ENCODE results near the gene ACOX3. TPM values are rescaled to one million over a fixed set of nuclear protein-coding genes. Genes with fewer than 3 reads are reported as not detected.

The ACOX3 gene
- total and polyA plus RNA-seq, 11 donors = 16.9 to 51.6 (median 24.1) TPM

DNA sequence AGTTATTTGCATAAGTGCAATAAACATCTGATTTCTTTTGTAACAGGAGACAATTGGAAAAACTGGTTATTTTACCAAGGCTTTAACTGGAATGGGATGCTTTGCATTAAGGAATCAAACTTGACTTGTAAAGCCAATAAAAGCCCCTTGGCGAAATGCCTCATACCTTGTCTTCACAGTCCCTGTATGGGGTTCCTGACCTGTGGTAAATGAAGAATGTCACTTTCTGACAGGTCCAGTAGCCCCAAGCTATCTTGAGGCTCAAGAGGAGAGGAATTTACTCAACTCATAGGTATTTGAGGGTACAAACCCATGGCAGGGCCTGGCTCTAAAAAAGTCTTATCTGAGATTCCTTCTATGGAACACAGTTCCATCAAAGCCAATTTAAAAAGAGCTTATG is 78.0 kb downstream of the ACOX3 start:
- Histone ChIP-seq H3K36me3 (peaks cover 0 to 26% (median 20%) of the 10 kb centered on the region in 9 donors), H3K4me1 (peaks cover 0 to 21% (median 0%) of the 10 kb centered on the region in 12 donors), H3K9me3 (peaks cover 0 to 11% (median 0%) of the 10 kb centered on the region in 12 donors), H3K4me3 (no peak overlapping the region), H3K27me3 (no peaks in the 10 kb centered on the region), H3K27ac (no peak overlapping the region)
- ATAC-seq = no peak
- TF ChIP-seq, protein P1, sequence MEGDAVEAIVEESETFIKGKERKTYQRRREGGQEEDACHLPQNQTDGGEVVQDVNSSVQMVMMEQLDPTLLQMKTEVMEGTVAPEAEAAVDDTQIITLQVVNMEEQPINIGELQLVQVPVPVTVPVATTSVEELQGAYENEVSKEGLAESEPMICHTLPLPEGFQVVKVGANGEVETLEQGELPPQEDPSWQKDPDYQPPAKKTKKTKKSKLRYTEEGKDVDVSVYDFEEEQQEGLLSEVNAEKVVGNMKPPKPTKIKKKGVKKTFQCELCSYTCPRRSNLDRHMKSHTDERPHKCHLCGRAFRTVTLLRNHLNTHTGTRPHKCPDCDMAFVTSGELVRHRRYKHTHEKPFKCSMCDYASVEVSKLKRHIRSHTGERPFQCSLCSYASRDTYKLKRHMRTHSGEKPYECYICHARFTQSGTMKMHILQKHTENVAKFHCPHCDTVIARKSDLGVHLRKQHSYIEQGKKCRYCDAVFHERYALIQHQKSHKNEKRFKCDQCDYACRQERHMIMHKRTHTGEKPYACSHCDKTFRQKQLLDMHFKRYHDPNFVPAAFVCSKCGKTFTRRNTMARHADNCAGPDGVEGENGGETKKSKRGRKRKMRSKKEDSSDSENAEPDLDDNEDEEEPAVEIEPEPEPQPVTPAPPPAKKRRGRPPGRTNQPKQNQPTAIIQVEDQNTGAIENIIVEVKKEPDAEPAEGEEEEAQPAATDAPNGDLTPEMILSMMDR (IDR thresholded peaks at IDR 0.05) = no peak
- no peak for TF ChIP-seq POLR2A (IDR thresholded peaks at IDR 0.05)
- intact Hi-C loops (cut with DNase I) = no loop called here
- DNase-seq = no peak
- WGBS, 4 donors = 35 to 97% (median 70%) methylated on average over 1 of the region's 1 CpG

DNA sequence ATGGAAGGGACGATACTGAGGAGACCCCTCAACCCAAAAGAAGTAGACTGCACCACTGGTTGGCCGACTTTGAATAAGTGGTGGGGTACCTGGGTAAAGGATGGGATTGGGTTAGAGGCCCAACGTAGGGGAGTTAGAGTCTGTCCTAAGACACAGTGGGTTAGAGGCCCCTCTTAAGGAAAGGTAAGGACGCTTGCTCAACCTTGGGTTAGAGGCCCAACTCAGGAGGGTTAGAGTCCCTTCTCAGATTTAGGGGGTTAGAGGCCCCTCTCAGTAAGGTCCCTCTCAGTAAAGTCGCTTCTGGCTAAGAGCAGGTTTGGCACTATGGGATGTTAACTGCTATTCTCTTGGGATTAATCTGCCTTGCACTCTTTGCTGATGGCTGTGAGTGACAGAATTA is 81.3 kb downstream of the ACOX3 start:
- intact Hi-C loops (cut with DNase I) = no loop called here
- TF ChIP-seq, protein P1 (IDR thresholded peaks at IDR 0.05) = no peak
- no peak for TF ChIP-seq POLR2A (IDR thresholded peaks at IDR 0.05)

GRCh38 chr4:8356856-8357255 is 83.7 kb downstream of the ACOX3 start:
- Histone ChIP-seq H3K9me3 (peaks cover 0 to 4% (median 0%) of the 10 kb centered on the region in 12 donors), H3K4me1 (peaks cover 0 to 30% (median 19%) of the 10 kb centered on the region in 12 donors), H3K27me3 (no peaks in the 10 kb centered on the region), H3K27ac (no peak overlapping the region), H3K36me3 (no peaks in the 10 kb centered on the region), H3K4me3 (no peak overlapping the region)
- no peak for ATAC-seq
- intact Hi-C loops (cut with DNase I) = no loop called here
- 85 to 89% (median 87%) methylated on average over 8 of the region's 8 CpGs for WGBS, 4 donors
- TF ChIP-seq, protein P1 (IDR thresholded peaks at IDR 0.05) = no peak
- TF ChIP-seq POLR2A (IDR thresholded peaks at IDR 0.05) = no peak
- no peak for DNase-seq

More for the DNA sequence above, 81.3 kb downstream of the ACOX3 start:
- peaks cover 0 to 30% (median 11%) of the 10 kb centered on the region in 12 donors for H3K4me1 ChIP-seq
- H3K27ac ChIP-seq = no peak overlapping the region
- H3K4me3 ChIP-seq = no peak overlapping the region
- whole genome bisulfite sequencing, 4 donors = 69 to 94% (median 84%) methylated on average over 5 of the region's 5 CpGs
- no peaks in the 10 kb centered on the region for H3K27me3 ChIP-seq
- H3K36me3 ChIP-seq = peaks cover 0 to under 1% (median 0%) of the 10 kb centered on the region in 9 donors
- no peak for ATAC-seq
- no peak for DNase-seq
- peaks cover 0 to 11% (median 0%) of the 10 kb centered on the region in 12 donors for H3K9me3 ChIP-seq

DNA sequence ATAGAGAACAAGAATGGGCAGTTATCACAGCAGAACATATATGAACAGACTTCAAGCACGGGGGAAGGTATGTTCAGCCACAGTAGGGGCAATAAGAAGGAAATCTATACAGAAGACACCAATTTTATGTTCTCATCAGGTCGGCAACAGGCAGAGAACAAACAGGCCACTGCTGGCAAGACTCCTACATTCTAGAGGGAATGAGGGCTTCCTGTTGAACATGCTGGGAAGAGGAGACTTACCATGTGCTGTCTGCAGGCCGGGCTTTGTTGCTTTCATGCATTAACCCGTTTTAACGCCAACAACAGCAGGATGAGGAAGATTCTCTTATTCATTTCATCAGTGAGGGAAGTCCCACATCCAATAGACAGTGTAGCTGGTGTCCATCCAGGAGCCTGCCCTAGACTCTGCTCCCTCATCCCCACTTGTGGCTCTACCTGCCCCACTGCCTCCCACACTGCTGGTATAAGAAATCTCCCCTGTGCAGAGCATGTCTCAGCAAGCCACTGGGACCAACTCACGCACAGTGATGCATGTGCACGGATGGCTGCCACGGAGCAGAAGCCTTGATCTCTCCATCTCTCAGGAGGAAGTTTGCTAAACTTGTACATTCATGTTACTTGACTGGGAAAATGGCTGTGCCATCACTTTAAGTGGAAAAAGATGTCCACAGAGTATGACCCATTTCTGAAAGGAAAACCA is 84.5 kb downstream of the ACOX3 start:
- H3K4me1 ChIP-seq = peaks cover 0 to 37% (median 21%) of the 10 kb centered on the region in 12 donors

More for the DNA sequence above, 84.5 kb downstream of the ACOX3 start:
- ATAC-seq = peak in 3 of 4 donors; percentile 12 to 51 (median 44)
- DNase-seq = no peak
- TF ChIP-seq POLR2A (IDR thresholded peaks at IDR 0.05) = no peak
- TF ChIP-seq, protein P1 (IDR thresholded peaks at IDR 0.05) = no peak
- 46 to 49% (median 46%) methylated on average over 8 of the region's 8 CpGs for WGBS, 4 donors
- intact Hi-C loops (cut with DNase I) = no loop called here
- Histone ChIP-seq H3K27ac (peak overlapping the region in 2 of 12 donors; percentile 16 to 49), H3K36me3 (no peaks in the 10 kb centered on the region), H3K27me3 (no peaks in the 10 kb centered on the region), H3K4me3 (no peak overlapping the region), H3K9me3 (no peaks in the 10 kb centered on the region)
